GM19025 (cell line): ENCODE results near the gene KDM6B.
A peak's percentile ranks its signal among the peaks of the same experiment; 100 is the strongest.

Experiments used
- ATAC-seq: cut with Tn5 transposase; IDR thresholded peaks from one replicate; pipeline ENCODE4 v1.9.1; 2021; ENCODE audit warnings: mild to moderate bottlenecking, low read depth, moderate library complexity; ENCODE audit not compliant: unreplicated experiment

Gene KDM6B

DNA sequence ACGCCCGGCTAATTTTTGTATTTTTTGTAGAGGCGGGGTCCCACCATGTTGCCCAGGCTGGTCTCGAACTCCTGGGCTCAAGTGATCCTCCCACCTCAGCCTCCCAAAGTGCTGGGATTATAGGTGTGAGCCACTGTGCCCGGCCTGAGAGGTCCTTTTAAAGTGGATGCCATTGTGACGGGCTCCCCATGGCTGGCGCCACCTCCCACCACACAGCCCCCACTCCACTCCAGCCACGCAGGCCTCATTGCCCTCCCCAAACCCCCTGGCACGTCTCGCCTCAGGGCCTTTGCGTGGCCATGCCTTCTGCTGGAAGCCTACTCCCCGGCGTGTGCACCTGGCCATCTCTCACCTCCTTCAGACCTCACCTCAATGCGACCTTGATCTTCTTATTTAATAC lies 11.9 kb upstream of the KDM6B start:
- no peak for ATAC-seq

DNA sequence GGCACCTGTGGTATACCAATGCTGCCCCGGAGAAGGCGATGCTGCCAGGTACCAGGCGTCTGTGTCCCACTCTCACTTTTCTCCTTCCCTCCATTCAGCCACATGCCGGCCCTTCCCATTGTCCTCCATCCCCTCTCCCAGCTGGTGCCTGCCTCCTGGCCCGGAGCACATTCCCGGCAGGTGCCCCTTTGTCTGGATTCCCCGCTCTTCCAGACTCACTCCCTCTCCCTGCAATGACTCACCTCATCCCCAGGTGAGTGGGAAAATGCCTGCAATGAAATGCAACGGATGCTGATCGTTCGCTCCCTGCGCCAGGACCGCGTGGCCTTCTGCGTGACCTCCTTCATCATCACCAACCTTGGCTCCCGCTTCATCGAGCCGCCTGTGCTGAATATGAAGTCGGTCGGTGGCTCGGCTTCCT lies 10.4 kb upstream of the KDM6B start:
- ATAC-seq = no peak

DNA sequence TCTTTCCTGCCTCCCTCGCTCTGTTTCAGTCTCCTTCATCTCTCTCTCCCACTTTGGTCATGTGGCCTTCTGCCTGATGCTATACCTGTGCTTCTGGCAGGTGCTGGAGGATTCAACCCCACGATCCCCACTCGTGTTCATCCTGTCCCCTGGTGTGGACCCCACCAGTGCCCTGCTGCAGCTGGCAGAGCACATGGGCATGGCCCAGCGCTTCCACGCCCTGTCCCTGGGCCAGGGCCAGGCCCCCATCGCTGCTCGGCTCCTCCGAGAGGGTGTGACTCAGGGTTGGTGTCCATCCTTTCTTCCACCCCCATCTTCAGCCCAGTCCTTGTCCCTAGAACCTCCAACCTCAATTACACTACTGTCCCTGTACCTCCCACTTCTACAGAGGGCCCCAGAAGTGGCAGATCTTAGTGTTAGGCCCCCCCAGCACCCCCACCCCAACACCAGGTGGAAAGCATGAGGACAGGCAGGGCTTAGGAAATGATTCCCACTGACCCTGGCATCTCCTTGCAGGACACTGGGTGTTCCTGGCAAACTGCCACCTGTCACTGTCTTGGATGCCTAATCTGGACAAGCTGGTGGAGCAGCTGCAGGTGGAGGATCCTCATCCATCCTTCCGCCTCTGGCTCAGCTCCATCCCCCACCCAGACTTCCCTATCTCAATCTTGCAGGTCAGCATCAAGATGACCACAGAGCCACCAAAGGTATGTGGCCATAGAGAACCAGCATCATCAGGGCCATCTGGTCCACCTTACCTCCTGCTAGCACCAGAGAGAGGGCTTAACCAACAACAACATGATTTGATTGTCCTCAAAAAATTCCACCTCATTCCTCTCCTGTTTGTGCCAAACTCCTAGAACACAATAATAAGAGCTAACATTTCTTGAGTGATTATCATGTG lies 9.7 kb upstream of the KDM6B start:
- no peak for ATAC-seq

DNA sequence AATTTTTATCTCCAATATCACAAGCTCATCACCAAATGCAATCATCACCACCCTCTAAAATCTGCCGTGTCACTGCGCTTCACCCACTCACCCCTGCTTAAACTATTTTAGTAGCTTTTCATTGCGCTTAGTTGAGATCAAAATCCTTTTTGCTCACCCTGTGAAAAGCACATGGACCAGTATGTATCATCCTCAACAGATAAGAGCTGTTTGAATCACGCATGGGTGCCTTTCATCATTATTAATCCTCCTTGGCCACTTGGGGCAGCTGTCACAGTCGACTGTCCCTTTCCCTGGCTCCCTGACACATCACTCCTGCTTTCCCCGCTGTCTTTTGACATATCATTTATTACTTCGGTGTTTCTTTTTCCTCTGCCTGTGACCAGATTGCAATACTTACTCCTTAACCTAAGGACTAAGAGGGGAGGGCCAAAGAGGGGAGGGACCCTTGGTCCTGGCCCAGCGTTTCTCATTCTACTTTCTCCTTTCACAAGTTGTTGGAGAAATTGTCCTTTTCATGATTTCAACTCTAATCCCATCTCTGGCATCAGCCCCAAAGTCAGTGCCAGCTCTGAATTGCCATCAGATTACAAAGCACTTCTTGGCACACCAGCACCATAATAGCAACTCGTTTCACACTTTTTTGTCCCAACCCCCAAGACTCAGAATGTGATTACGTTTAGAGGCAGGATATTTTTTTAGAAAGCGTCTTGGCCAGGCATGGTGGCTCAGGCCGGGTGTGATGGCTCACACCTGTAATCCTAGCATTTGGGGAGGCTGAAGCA lies 8.6 kb upstream of the KDM6B start:
- ATAC-seq = no peak

DNA sequence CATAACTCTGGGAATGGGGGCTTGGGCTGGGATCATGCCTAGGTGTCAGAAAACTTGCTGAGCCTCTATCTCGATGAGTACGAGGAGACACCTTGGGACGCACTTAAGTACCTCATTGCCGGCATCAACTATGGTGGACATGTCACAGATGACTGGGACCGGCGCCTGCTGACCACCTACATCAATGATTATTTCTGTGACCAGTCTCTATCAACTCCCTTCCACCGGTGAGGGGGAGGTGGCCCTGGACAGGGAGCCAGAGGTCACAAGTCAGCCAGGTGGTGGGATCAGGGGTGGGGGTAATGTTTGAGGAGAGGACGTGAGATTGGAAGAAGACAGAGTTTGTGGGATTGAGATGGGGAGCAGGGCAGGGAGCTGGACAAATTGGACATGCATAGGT lies 3.4 kb upstream of the KDM6B start:
- ATAC-seq = no peak

DNA sequence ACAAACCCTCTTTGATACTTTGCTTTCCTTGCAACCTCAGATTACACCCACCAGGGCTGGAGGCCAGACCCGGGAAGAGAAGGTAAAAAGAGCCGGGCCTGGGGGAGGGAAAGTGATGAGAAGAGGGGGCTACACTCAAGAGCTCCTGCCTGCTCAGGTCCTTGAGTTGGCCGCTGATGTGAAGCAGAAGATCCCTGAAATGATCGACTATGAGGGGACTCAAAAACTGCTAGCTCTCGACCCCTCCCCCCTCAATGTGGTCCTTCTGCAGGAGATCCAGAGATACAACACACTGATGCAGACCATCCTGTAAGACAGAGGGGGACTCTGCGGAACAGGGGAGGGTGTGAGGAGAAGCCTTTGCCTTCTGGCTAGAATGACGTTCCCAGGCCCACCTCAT lies 2.8 kb upstream of the KDM6B start:
- ATAC-seq = no peak

DNA sequence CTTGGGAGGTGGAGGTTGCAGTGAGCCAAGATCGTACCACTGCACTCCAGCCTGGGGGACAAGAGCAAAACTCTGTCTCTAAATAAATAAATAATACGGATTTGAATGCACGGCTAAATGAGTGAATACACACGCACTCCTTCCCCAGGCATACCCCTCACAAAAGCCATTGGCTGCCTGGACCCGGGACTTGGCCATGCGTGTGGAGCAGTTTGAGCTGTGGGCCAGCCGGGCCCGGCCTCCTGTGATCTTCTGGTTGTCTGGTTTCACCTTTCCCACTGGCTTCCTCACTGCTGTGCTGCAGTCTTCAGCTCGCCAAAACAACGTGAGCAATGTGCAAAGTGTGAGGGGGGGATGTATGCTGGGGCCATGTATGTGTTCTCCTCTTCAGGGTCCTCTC lies 1.6 kb upstream of the KDM6B start:
- no peak for ATAC-seq

DNA sequence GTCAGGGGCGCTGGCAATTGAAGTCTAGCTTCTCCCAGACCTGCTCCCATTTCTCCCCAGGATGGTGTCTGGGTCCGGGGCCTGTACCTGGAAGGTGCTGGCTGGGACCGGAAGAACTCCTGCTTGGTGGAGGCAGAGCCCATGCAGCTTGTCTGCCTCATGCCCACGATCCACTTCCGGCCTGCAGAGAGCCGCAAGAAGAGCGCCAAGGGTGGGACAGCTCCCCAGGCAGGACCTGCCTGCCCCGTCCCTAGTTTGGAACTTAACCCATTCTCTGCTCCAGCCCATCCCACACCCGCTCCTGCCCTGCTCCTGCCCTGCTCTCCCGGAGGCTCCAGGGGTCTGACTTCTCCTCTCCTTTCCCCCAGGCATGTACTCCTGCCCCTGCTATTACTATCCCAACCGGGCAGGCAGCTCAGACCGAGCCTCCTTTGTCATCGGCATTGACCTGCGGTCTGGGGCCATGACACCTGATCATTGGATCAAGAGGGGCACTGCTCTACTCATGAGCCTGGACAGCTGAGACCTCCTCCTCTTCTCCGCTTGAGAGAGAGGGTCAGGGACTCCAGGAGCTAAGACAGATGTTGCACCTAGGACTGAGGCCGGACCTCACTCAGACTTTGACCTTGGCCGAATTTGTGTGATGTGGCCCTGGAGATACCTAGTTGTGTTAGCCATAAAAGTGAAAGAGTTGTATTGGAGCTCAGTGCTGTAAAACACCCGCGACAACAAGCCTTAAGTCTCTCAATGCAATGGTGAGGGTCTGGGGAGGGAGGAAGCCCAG lies 814 bp upstream of the KDM6B start:
- ATAC-seq = no peak

DNA sequence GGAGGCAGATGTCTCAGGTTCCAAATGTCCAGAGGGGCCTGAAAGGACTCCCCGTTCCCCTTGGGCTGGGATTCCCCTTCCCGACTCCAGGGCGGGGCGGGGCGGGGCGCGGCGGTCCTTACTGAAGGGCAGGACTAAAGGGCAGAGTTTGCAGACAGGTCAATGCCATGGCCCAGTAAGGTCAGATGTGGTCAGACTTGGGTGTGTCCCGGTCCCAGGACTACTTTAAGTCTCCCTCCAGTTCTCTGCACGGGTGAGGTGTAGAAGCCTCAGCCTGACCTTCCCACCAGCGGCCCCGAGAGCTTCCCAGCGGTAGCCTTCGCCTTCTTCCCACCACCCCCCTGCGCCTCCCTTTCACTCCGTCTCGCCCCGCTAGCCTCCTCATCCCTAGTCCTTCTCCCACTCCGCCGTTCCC lies 532 bp downstream of the KDM6B start:
- no peak for ATAC-seq

DNA sequence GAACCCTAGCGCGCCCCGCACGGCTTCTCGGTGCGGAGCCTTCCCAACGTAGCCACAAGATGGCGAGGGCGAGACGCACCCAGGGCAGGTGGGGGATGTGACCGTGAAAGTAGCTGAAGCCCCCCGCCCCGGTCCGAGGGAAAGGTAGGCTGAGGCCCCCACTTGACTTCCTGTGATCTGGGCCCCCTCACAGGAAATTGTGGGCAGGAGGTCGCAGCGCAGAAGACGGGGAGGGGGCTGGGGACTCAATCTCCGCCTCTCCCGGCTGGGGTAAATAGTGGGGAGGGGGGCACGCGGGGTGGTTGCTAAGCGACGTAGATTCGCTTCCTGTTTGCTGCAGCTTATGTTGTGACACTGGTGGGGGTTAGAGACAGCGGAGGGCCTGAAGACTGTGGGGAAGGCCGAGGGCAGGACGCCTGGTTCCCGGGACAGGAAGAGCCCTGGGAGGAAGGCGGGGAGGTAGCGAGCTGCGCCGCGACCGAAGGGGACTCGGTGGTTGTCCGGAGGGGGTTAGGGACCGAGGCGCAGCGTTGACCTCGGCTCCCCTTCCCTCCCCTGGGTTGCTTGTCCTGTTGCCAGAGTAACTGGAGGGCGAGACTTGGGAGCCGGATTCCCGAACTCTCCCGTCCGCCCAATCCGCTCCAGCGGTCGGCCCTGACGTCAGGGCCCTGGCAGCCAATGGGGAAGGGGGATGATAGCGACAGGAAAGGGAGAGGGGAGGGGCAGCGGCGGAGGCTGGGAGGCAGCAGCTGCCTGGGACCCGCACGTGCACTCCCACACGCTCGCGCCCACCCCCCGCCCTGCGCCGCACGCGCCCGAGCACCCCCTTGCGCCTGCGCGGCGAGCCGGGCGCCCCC lies 1.2 kb downstream of the KDM6B start:
- ATAC-seq = peak; percentile 55

DNA sequence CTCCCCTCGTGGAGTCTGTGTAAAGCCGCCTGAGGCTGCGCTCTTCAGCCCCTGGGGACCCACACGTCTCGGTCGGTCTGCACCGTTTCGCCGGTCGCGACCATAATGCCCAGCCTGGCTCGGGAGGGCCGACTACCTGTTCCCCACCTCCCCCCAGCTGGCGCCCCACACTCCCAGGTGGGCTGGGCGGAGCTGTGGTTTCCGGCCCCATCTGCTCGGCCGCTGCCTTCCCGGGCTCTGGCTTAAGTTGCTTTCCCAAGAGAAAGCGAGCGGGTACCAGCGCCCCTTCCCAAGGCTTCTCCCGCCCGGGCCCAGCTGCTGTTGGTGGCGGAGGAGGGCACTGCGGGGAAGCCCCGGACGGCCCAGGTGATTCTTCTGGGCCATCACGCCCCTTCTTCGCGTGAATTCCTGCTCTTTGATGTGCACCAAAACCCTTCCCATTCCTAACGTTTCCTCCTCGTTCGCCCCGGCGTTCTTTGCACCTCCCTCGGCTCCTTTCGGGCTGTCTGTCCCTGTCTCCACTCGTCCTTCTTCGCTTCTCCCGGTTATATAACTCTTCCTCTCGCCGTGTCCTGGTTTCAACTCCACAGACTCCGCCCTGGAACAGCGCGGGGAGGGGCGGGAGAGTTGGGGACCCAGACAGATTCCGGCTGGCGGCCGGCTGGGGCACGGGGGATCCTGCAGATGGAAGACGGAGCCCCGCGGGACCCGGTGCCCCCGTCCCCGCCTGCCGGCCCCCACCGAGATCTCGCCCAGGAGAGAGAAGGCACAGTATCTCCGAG lies 2.0 kb downstream of the KDM6B start:
- peak; percentile 39 for ATAC-seq

DNA sequence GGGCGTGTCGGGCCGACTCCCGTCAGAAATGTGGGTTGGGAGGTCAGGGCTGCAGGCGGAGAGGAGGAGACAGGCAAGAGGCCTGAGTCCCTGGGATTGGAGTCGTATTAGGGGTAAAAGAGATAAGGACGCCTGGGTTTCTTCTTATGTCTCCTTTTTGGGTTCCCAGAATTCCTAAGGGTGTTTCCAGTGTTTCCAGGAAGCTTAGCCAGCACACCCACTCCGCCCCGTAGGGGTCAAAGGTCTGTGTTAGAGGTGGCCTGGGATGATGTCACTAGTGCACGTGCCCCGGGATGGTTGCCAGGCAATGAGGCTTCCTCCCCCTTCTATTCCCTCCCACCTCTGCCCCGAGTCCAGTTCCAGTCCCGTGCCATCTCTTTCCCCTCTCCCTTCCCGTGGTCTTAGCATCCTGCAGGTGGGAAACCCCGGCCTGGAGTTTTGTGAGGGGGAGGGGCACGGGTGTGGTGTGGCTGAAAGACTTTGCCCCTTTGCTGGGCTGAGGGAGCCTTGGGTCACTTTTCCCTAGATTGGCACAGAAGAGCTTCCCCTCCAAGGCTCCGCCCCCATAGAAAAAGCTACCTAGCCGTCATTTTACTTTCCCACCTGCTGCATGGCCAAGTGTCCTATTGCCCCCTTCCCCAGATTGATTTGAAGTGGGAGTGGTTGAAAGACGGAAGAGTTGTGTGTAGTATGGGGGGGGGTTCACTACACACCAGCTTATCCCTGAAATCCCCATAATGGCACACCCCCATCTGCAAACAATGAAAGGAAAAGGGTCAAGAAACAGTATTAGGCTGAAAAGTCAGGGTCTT lies 2.8 kb downstream of the KDM6B start:
- no peak for ATAC-seq

DNA sequence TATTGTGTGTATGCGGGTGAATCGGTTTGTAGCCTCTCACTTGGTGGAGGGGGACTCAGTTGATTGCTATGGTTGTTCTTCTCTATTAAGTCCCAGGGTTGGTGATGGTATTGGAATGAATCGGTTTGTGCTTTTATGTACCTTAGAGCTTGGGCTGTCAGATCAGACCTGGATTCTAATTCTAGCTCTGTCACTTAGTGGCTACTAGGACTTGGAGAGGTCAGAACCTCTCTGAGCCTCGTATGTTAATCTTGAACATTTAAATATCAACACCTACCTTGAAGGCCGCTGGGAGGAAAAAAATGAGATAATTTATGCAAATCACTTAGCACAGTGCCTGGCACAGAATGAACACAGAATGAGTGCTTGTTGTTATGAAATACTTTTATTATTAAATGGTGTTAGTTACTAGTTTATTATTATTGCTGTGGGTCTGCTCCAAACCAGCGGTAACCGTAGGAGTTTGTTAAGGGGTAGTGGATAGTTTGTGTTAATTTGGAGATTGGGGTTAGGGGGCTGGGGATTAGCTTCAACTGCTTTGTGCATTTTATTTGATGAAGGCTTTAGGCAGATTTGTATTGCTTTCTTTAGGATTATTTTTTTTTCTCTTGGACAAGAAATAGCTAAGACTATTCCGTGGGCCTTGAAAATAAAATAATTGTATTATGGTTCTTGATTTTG lies 3.5 kb downstream of the KDM6B start:
- ATAC-seq = no peak

DNA sequence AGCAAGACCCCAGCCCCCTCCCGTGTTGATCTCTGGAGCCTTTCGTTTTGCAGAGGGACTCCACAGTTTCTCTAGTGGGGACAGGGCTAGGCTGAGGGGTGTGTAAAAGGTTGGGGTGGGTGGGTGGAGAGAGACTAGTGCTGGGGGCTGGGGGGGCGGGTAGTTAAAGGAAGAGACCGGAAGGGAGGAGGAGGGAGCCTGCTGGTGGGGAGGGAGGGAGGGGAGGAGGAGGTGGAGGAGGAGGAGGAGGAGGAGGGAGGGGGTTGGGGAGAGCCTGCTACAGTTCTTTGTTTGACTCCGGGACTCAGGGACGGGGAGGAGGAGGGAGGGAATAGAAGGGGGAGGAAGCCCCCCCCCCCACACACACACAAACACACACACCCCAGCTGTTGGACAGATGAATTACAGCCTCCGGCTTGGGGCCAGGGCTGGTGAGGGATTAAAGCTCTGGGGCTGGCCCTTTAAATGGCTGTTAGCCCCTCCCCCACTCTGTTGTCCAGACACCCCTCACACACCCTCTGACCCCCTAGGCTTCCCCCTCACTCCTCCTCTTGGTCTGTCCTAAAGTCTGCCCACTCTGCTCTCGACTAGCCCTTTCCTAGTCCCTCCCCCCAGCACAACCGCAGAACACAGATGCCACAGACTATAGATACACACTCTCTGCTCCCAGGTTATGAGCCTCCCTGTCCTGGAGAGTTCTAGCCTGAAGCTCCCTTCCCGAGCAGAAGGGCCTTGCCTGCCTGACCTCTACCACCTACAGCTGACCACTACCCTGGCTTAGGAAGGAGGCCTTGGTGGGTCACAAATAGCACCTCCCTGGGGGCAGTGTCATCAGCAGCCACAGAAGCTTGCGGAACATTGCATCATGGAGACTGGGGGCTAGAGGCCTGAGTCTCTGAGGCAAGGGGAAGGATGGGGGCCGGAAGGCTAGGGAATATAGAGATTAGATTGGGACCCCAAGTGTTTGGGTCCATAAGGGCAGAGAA lies 4.4 kb downstream of the KDM6B start:
- no peak for ATAC-seq

DNA sequence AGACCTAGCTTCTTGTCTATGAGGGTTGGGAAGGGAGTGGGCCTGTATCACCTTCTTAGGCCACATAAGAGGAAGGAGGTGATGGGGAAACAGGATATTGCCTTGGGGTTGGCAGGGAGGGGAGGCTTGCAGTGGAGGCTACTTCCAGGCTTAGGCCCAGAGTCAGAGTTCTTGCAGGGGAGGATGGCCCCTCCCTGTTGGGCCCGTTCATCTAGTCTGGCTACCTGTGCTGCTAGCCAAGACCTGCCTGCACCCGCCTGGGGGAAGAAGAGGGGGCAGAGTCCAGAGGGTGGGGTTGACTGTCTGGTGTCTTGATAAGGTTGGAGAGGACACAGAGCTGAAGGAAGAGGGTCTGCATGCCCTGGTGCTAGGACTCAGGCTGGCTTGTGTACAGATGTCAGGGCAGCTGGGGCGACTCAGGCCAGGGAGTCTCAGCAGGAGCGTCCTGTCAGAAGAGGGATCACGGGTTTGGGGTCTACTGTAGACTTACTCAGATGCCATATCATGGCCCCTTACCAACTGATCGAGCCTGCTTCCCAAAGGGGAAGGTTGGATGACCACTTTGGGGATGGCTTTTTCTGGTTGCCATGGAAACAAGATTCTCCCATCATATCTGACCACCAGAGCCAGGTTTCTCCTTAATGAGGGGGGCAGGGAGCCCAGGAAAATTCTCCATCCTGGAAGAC lies 5.3 kb downstream of the KDM6B start:
- no peak for ATAC-seq

DNA sequence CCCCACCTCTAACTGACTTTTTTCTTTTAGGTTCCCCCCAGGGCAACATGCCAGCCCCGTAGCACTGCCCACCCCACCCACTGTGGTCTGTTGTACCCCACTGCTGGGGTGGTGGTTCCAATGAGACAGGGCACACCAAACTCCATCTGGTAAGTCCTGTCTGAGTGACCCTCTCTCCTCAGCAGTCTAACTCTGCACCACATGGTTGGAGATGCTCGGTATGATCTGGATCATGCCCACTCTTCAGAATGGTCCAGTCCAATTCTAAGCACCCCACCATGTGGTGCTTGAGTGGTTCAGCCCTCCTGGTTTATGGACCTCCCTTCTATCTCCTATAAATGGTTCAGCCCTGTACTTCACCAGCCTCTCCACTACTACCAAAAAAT lies 5.9 kb downstream of the KDM6B start:
- ATAC-seq = no peak
